HG03439 (cell line): ENCODE results near the gene CNTN1.

ENCODE experiments used
- ATAC-seq: cut with Tn5 transposase; IDR thresholded peaks from one replicate; pipeline ENCODE4 v1.9.1; 2021; ENCODE audit warnings: mild to moderate bottlenecking, moderate library complexity; ENCODE audit not compliant: unreplicated experiment

The CNTN1 gene

GRCh38 chr12:40768125-40768864 is 76.1 kb downstream of the CNTN1 start:
- no peak for ATAC-seq

DNA sequence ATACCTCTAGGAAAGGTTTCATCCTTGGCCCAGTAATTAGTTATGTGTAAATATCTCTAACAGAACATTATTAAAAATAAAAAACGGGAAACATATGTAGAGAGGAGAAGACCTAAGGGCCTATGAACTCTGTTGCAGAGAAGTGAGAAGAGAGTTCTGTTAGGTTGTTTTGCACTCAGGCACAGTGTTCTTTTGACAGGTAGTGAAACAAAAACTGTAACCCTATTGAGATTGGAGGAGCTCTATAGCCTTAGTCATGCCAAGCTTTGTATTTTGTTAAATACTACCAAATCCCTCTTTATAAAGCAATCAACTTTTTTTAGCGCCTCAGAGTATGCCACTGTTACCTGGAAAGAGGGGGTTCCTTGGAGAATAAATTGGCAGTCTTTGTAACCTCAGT is 77.6 kb downstream of the CNTN1 start:
- ATAC-seq = peak; percentile 51

GRCh38 chr12:40770781-40771180 is 78.5 kb downstream of the CNTN1 start:
- ATAC-seq = no peak

DNA sequence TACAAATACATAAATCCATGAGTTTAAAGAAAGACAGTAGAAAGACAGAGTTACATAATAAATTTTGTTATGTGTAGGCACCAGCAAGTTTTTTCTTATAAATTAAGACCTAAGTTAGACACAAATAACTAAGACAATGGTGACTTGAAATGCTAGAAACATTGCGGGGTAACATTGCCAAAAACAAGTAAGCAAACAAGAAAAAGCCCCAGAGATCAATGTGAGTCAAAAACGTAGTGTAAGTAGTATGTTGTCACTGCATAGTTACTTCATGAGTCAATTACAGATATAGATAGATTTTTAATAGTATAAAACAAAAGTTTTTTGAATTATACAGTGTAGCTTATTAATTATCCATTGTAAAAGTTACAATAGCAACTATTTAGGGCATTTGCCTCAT is 83.4 kb downstream of the CNTN1 start:
- ATAC-seq = no peak

GRCh38 chr12:40784102-40784501 is 91.9 kb downstream of the CNTN1 start:
- no peak for ATAC-seq

DNA sequence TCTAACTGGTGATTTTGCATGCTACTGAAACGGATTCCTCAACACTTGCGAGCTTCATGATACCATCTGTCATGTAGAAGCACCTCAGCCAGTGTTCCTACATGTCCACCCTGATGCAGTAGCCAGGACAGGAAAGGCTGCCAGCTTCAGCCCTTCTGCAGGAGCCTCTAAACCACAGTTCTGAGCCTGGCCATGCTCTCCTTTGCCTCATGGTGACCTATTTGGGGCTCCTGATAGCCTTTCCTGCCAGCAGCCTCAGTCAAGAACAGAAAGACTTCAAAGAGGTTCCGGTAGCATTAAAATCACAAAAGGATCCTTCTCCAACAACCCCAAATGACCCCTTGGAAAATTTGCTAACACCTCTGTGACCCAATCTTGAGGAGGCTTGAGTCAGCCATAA is 96.0 kb downstream of the CNTN1 start:
- ATAC-seq = no peak

- ATAC-seq = no peak
Observed at GRCh38 chr12:40792792-40793386, 100.7 kb downstream of the CNTN1 start.

GRCh38 chr12:40793471-40793870 is 101.2 kb downstream of the CNTN1 start:
- no peak for ATAC-seq

- no peak for ATAC-seq
Observed at GRCh38 chr12:40794087-40794486, 101.8 kb downstream of the CNTN1 start.

DNA sequence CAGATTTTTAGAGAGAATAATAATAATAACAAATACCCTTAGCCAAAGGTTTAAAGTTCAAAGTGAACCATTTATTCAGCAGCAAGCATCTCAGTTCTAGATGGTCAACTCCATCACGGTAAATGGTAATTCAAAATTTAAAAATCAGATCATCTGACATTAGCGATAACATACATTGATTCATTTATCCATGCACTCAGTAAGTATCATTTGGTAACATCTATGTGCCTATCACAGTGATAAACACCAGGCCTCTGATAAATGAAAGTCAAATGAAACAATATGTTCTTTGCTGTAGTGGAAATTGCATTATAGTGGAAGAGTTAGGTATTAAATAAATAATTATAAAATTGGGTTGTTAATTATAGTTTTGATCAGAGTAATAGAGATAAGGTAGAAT is 108.8 kb downstream of the CNTN1 start:
- no peak for ATAC-seq

DNA sequence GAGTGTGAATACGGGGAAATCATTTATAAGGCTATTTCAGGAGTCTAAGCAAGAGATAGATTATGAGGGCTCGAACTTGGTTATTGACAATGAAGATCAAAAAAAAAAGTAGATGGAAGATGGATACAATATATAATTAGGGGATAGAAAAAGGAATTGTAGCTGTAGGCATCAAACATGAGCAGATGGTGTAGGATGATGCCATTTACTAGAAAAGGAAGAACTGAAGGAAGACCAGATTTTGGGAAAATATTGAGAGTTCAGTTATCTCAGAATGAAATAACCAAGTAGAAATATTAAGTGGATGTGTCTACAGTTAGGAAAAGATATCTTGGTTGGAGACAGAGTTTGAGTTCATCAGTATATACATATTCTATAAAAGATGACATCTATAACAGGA is 109.6 kb downstream of the CNTN1 start:
- ATAC-seq = no peak

DNA sequence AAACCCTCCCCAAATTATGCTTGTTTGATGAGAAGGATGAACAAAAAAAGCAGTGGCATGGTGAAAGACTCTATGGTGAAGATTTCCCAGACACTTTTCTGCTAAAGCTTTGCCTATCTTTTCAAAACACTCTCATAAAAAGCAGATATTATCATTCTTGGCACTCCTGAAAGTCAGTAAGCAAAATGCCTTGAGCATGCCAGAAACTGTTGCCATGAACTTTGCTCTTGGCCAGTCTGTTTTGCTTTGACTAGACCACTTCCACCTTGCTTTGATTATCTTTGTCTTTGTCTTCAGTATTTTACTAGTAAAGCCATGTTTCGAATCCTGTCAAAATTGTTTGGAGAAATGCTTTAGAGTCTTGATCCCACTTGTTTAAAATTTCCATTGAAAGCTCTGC is 110.4 kb downstream of the CNTN1 start:
- ATAC-seq = no peak

- ATAC-seq = no peak
Observed at GRCh38 chr12:40819436-40820108, 127.3 kb downstream of the CNTN1 start.

- no peak for ATAC-seq
Observed at GRCh38 chr12:40820794-40821484, 128.7 kb downstream of the CNTN1 start.

GRCh38 chr12:40825156-40825555 is 132.9 kb downstream of the CNTN1 start:
- ATAC-seq = no peak

GRCh38 chr12:40827683-40828592 is 135.7 kb downstream of the CNTN1 start:
- ATAC-seq = no peak

DNA sequence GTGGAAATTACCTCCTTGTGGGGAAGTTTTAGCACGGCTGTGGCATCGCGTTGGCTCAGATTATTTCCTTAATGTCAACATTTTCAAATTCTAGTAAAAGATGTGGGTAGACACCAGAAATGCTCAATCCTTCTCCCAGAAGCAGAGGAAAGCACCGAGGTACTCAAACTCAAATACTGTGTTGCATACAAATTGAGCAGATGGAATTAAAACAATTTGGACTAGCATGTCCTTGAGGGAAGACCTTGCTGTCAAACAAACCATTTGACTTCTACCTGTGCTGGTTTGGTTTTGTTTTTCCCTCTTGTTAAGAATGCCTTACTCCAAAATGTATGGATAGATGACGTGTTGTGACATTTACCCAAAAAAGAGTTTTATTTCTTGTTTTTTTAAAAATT is 136.4 kb downstream of the CNTN1 start:
- no peak for ATAC-seq

GRCh38 chr12:40829738-40830144 is 137.5 kb downstream of the CNTN1 start:
- no peak for ATAC-seq

GRCh38 chr12:40831916-40832315 is 139.7 kb downstream of the CNTN1 start:
- no peak for ATAC-seq

- ATAC-seq = no peak
Observed at GRCh38 chr12:40832668-40833067, 140.4 kb downstream of the CNTN1 start.

GRCh38 chr12:40833818-40834217 is 141.6 kb downstream of the CNTN1 start:
- ATAC-seq = no peak
